HG02588 (cell line): Measurements from ENCODE around the gene COQ8B.
A peak's percentile ranks its signal among the peaks of the same experiment; 100 is the strongest.

Source experiments
- ATAC-seq: cut with Tn5 transposase; IDR thresholded peaks from one replicate; pipeline ENCODE4 v1.9.1; 2021; ENCODE audit warnings: mild to moderate bottlenecking, moderate library complexity; ENCODE audit not compliant: unreplicated experiment

COQ8B gene

DNA sequence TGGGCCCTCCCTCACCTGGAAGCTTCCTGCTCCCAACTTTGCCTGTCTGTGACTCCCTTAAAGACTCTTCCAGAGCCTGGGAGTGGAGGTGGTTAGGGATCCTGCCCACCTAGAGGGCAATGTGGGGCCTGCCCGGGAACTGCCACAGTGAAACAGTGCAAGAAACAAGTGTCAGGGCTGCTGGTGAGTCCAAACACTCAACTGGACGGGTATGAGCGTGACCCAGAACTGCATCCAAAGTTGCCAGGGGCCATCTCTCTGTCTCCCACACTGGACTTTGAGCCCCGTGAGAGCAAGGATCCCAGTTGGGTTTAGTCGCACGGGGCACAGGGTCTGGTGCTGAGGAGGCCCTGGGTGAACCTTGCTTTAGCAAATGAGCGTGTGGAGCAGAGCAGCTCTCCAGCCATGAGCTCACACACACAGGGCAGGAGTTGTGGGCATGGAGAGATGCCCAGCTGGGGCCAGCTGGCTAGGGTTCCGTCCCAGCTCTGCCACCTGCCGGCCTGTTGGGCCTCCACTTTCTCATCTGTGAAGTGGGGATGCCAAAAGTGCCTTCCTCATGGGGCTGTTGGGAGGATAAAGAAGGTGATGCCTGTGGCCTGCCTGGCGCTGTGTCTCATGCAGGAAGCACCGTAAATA is 23.4 kb downstream of the COQ8B start:
- no peak for ATAC-seq

DNA sequence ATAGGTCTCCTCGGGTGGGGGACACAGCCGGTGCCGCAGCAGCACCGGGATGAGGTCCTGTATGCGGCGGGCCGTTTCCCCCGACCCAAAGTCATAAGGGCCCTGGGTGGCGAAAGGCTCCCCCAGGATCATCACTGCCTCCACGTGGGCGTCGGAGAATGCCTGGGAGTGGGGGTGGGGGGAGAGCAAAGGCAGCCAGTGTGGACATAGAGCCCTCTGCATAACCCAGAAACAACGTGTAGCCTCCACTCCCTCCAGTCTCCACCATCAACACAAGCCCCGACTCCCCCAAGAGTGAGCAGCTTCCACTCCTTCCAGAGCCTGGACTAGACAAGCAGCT is 24.5 kb downstream of the COQ8B start:
- ATAC-seq, result no peak

DNA sequence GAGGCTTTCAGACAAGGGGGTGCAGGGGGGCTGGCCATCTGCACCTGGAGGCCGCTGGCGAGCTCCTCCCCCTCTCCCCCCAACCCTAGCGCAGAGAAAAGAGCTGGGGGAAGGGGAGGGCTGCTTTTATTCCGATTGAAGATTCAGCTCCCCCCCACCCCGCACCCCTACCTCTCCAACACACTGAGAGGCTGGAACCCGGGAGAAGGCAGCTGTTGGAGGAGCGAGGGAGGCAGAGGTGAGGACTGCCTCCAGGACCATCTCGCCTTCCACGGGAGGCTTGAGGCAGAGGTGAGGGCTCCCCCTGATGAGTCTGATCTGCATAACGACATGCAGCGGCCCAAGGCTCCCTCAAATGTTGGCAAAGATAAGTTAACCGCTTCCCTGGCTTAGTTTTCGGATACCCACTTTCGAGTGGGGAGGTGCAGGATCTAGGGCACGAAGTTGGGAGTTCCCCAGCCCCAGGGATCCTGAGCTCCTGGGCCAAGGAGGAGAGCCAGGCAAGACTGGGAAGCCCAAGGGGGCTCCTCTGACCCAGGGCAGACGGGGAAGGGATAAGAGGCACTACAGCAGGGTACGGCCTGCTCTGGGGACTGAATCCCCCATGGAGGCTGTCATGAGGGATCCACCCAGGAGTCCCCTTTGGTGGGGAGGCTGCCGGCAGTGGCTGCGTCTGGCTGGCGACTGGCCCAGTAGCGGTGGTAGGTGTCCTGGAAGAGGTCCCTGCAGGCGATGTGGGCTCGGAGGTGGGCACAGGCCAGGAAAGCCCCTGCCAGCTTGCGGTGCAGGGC is 25.1 kb downstream of the COQ8B start:
- no peak for ATAC-seq

DNA sequence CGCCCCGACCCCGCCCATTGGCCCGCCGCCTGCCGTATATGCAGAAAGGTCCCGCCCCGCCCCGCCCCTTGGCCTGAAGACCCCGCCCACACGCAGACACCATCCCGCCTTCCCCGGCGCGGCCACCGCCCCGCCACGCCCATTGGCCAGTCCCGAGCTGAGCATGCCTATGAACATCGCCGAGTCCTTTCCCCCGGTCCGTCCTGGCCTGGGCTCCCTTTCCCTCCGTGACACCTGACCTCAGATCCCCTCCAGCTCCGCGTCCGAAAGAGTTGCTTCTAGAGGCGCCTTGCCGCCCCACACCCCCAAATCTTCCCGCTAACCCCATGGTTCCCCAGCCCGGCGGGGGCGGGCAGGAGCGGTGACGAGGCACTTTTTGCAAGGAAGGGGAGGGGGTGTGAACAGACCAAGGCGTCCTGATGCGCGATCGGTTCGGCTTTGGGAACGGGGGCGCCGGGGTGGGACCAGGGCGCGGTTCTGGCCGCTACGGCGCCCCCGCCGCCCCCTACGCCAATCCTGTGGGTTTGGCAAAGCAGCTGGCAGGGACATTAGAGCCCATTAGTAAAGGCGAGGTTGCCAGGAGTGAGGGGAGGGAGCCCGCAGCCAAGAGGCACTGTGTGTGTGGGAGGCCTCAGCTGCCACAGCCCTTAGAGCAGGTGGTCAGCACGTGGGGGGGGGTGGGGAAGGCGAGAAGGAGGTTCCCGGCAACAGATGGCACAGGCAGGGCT is 25.8 kb downstream of the COQ8B start:
- ATAC-seq, result peak; percentile 62

DNA sequence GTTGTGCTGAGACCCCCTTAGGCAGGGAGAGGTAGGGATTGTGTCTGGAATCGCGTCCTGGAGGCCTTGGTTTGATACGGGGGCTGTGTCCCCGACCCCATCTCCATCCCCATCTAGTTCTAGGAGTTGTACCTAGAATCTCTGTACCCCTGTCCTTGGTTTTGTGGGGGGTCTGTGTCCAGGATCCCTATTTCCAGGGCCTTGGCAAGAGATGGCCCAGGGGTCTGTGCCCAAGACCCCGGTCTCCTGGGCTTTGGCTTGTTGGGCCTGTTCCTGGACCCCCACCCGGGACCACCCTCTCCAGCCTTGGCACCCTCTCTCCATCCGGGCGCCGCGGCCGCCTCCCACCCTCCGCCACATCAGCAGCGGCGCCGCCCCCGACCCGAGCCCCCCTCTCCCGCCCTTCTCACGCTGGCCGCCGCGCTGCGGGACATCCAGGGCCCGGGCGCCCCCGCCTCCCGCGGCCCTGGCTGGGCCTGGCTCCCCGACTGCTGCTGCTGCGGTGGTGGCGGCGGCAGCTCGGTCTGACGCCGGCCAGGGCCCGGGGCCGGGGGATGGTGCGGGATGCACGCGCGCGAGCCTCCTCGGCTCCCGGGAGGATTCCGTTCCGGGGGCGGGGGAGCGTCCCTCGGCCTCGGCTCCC is 26.5 kb downstream of the COQ8B start, which contains the start of gene NUMBL:
NUMBL (minus strand) TSS at position 602 of the 643 bp plus-strand sequence; CDS start at position 434, 168 bp downstream.
- no peak for ATAC-seq

DNA sequence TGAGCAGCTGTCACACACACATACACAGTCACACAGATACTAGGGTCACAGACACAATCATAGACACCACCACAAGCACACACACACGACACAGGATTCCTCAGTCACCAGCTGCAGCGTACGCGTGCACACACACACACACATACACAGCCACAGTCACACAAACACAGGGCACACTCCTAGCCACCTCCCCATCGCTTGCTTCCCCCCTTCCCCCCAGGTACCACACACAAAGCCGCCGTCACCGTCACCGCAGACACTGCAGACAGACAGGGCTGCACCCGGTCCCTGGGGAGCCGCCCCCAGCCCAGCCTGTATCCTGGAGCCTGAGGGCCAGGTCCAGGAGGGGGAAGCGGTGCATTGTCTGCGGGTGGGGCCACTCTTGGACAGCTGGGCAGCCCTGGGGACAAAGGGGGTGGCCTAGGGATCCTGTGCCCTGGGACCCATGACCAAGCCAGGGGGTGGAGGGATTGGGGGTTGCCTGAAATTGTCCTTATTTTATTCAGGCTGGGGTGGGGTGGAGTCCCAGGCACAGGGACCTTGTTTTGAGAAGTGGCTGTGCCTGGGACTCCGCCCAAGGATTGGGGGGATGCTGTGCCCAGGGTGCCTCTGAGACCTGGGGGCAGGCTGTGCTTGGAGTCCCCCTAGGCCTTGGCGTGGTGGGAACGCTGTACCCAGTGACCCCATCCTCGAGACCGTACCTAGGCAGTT is 27.2 kb downstream of the COQ8B start:
- ATAC-seq, result no peak

DNA sequence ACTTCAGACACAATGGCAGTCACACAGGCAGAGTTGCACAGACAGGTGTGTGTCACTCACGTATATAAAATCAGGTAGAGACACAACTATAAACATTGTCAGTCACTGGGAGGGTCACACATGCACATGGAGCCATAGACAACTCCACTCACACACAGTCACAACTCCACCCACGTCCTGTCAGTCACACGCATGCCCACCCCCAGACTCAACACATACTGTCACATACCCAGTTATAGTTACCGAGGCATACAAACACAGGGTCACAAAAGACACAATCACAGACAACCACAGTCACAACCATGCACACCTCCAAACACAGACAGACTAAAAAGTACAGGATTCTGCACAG is 27.7 kb downstream of the COQ8B start:
- no peak for ATAC-seq

DNA sequence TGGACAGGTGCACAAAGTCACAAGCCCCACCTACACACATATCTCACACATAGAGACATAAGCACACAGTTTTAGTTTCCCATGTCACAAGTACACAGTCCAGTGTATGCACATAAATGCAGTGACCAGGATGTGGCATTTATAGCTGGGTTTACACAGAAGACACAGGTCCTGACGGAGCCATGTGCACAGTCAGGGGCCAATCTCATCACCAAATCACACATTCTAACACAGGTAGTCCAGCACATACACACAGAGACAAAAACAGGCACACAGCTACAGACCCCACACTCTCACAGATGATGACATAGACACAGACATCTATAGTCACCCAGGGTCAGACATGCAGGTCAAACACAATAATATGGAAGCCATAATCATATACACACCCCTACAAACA is 28.4 kb downstream of the COQ8B start:
- no peak for ATAC-seq

DNA sequence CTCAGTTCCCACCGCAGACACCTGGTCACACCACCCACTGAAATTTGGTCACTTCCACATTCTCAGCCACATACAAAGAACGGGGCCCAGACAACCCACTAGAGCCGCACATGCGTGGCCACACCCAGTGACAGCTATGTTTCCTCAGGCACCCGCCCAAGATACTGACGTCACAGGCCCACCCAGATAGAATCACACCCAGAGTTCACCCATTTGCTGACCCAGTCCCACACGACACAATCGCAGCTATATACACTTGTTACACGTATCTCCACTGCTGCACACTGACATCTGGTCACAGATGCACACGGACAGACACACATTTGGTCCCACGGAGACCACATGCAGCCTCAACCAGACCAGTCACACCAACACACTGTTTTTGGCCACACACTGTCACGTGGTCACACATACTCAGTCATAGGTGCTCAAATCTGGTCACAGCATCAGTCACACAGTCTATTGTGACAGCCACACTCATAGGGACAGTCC is 29.1 kb downstream of the COQ8B start:
- ATAC-seq, result no peak

DNA sequence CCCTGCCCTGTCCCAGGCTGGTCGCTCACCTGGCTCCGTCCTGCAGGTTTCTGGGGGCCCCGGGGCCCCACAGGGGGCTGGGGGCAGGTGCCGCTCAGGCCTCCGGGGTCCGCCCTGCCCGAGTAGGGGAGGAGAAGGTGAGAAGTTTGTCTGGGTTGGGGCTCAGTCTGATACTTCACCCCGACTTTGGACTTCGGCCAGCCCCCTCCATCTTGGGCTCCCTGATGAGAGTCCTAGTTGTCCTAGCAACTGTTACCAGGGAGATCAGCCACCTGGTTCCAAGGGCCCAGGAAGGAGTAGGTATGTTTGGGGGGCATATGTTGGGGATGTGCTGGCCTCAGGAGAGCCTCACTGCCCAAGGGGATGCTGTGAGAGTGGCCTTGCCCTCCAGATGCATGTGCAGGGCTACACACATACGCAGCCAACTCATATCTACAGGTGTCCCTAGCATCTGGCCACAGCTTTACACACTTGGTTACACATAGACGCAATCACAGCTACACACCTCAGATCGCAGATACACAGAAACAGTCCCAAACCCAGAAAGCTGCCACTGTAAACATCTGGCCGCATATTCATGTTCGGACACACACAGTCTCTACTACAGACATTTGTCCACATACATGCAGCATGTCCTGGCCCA is 29.7 kb downstream of the COQ8B start:
- no peak for ATAC-seq

DNA sequence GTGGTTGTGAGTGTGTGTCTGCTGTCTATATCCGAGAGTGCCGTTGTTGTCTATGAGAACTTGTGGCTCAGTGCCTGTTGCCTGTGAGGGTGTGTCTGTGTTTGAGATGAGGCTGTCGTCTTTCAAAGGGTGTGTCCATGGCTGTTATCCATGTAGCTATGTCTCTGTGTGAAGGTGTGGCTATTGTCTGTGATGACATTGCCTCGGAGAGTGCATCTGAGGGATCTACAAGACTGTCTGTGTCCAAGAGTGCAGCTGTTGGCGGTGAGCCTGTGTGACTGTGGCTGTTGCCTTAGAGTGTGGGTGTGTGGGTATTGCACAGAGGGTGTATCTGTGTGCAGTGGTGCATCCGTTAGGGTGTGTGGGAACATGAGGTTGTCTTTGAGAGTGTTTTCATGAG is 31.1 kb downstream of the COQ8B start:
- ATAC-seq, result no peak

DNA sequence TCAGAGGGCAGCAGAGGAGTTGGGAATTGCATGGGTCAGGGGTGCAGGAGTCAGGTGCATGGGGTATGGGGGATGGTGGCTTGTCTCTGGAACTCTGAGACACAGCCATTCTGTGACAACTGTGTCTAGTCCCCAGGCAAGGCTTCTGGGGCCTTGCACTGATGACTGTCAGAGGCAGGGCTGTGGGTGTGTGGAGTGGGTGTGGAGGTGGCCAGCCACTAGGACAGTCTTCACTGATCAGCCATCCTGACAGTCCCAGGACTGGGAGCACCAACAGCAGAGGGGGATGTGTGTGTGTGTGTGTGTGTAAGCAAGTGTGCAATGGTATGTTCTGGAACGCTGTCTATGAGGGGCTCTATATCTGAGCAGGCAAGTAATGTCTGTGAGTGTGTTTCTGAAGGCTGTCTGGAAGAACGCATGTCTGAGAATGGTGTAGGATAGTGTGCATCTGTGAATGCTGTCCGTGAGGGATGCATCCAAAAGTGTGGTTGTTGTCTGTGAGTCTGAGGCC is 31.6 kb downstream of the COQ8B start:
- no peak for ATAC-seq

DNA sequence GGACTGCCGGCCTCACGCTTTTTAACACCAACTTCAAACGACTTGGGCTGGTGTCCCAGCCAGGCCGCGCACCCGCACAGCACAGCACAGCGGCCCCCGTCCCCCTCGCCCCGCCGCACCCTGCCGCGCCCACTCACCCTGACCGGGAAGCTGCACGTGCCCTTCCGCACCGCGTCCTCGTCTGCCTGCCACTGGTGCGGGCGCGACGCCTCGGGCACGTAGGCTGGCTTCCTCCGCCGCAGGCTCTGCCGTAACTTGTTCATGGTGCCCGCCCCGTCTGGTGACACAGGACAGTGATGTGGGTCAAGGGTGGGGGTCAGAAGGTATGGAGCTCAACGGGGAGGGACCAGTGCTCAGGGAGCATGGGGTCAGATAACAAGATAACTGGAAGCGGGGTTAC is 32.4 kb downstream of the COQ8B start:
- ATAC-seq, result no peak

DNA sequence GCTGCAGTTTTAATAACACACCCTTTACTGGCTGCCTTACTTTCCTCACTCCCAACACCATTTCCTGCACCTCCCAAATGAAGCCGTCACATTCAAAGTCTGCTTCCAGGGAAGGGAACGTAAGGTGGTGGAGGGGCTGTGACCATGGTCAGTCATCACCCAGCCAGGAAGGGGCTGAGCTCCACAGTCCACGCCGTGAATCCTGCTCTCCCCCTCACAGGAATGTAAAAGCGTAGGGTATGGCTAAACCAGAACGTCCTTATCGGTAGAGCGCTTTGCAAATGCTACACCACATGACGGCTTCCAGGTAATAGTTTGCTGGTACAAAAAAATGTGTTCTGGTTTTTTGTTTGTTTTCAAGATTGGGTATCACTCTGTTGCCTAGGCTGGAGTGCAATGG is 33.2 kb downstream of the COQ8B start:
- ATAC-seq, result no peak

DNA sequence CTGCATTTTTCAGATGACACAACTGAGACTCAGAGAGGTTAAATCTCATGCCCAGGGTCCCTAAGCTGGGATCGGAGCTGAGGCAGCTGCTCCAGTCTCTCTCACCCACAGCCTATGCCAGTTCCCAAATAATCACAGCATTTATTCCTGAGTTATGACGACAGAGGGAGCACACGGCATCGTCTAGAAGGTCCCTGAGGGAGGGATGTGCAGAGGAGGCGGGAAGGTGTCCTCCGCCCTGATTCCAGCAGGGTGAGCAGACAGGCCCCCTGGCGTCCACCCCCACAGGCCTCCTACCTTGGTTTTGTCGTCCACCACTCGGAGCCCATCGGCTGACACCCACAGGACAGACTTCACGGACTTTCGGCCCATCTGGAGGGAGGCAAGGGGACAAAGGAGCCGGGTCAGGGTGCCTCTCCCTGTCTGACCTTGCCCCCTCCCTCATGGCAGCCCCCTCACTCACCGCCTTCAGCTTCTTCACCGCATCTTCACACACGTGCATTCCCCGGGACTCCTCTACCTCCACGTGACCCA is 34.2 kb downstream of the COQ8B start:
- no peak for ATAC-seq

DNA sequence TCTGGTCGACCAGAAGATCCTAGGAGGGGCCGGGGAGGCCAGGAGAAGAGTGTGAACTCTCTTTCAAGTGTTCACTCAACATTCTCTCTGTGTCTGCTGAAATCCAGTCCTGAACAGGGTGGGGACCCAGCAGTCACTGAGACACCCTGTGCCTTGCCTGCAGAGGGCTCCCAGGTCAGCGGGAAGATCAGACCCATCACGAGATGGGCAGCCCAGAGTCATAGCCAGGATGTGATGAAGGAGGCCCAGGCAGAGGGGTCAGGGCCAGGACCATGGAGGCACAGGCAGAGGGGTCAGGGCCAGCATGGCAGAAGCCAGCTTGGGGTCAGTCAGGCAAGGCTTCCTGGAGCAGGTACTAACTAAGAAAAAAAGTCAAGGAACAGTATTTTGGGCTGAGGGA is 35.6 kb downstream of the COQ8B start:
- no peak for ATAC-seq

DNA sequence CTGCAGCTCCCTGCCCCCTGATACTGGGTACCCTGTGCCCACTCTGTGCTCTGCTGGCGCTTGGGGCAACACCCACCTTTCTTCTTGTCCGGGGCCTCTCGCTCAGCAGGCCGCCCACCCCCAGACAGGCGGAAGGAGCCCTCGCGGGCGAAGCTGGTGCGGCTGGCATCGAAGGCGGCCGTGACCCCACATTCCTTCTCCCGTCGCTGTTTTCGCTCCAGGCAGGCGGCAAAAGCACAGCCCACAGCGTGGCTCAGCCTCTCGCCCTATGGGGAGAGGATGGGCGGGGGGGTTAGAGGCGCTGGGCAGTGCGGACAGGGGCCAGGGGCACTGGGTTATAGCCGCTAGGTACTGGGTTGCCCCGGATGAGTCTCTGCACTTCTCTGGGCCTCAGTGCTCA is 39.5 kb downstream of the COQ8B start:
- no peak for ATAC-seq

DNA sequence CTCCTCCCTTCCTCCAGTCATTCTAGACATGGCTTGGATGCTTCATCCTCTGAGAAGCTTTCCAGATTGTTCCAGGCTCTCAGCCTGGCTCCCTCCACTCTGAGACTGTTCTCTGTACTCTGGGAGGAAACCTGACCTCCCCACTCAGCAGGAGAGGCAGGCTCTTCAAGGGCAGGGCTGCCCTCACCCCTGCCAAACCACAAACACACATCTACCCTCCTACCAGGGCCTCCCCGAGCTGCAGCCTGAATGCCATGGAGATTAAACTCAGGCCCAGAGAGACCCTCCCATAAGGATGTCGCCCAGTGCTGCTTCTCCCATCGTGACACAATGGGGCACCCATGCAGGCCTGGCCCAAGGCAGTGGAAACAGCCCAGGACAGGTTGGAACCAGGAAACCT is 42.4 kb downstream of the COQ8B start:
- ATAC-seq, result no peak

DNA sequence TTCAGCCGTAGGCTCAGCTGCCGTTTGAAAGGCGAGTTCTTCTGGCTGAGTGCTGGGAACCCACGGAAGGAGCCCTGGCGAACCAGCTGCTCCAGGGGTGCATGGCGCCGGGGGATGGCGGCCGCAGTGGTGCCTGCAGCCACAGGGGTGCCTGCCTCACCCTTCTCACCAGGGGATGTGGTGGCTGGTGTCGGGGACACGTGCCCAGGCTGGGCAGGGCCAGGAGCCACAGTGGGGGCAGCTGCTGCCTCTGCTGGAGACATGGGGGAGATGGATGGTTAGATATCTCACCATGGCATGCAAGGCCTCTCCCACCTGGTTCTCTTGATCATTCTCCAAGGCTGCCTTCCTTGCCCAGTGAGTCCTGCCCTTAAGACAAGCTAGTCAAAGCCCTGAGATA is 43.3 kb downstream of the COQ8B start:
- no peak for ATAC-seq
